ENCODE results near the gene NTPCR.

GRCh38 chr1:233024199-233024598 is 73.8 kb downstream of the NTPCR start:
- no peak for TF ChIP-seq CTCF (IDR thresholded peaks at IDR 0.05)
- no peak for TF ChIP-seq POLR2A (IDR thresholded peaks at IDR 0.05)
- no peak for TF ChIP-seq POLR2AphosphoS5 (IDR thresholded peaks at IDR 0.05)

All from prostate gland (tissue), 2 donors.